Adipose tissue (tissue), 3 donors: ENCODE measurements around the gene HOXA7. TPM values are rescaled to one million over a fixed set of nuclear protein-coding genes. Genes with fewer than 3 reads are reported as not detected.

ENCODE experiments used
- H3K27ac ChIP-seq: one replicate; pipeline ENCODE4 v1.5.1; 2013; ENCODE audit warnings: low read depth, low read length
- WGBS, 3 donors: extraction: QIAGEN DNeasy Blood & Tissue Kit; methylation state at CpG; one replicate each; pipeline ENCODE4 v1.1.7; 2013; 5-methylcytosine and 5-hydroxymethylcytosine counted together
- polyA plus RNA-seq, 3 donors: library from polyadenylated mRNA; stranded (reverse); fragments of 200-250 nt; gene quantifications; one replicate each; pipeline ENCODE4 v1.2.3, GENCODE V29; 2013
- donor health status: healthy with polysubstance abuse.
- donor health status: Bipolar disorder and iron deficiency.
- donor health status: healthy.

The HOXA7 gene
- 10 to 100 TPM in 1 of 3 donors, 1 to 10 TPM in 2; 1.3 to 10.8 (median 5.2) TPM for polyA plus RNA-seq

GRCh38 chr7:27156508-27156898 lies at the start of gene HOXA7:
Gene HOXA7 (minus strand): TSS chr7:27156675. CDS start chr7:27156545, 130 bp downstream.
- no peak within 1 kb of the TSS for H3K27ac ChIP-seq
- 0 to 4% (median 1%) methylated on average over 33 of the region's 33 CpGs for WGBS, 3 donors

GRCh38 chr7:27205325-27206280 lies 49.1 kb upstream of the HOXA7 start:
- WGBS, 3 donors = 8 to 21% (median 10%) methylated on average over 52 of the region's 52 CpGs
- H3K27ac ChIP-seq = no peak overlapping the region

- 4 to 8% (median 5%) methylated on average over 41 of the region's 41 CpGs for WGBS, 3 donors
- no peak overlapping the region for H3K27ac ChIP-seq
These were observed 48.4 kb upstream of the HOXA7 start for GRCh38 chr7:27204851-27205322.

GRCh38 chr7:27203964-27204594 lies 47.6 kb upstream of the HOXA7 start:
- WGBS, 3 donors = 17 to 49% (median 20%) methylated on average over 4 of the region's 4 CpGs
- H3K27ac ChIP-seq = no peak overlapping the region

- 13 to 29% (median 20%) methylated on average over 10 of the region's 10 CpGs for WGBS, 3 donors
- no peak overlapping the region for H3K27ac ChIP-seq
These were observed 47.0 kb upstream of the HOXA7 start for GRCh38 chr7:27203365-27203953.

DNA sequence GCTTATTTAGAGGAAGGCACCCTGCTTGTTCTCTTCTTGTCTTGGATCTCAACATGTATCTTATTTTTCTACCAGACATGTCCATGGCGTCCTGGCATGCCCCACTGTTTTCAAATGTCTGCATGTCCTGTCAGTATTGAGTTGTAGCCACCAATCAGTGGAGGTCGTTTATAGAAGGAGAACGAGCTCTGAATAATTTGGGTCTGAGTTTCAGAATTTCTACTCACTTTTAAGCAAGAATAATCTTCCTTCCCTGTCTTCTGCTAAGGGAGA lies 46.3 kb upstream of the HOXA7 start:
- no peak overlapping the region for H3K27ac ChIP-seq
- 10 to 37% (median 15%) methylated on average over 3 of the region's 3 CpGs for WGBS, 3 donors

GRCh38 chr7:27202018-27202861 lies 45.8 kb upstream of the HOXA7 start:
- 8 to 33% (median 23%) methylated on average over 30 of the region's 30 CpGs for WGBS, 3 donors
- H3K27ac ChIP-seq = no peak overlapping the region

DNA sequence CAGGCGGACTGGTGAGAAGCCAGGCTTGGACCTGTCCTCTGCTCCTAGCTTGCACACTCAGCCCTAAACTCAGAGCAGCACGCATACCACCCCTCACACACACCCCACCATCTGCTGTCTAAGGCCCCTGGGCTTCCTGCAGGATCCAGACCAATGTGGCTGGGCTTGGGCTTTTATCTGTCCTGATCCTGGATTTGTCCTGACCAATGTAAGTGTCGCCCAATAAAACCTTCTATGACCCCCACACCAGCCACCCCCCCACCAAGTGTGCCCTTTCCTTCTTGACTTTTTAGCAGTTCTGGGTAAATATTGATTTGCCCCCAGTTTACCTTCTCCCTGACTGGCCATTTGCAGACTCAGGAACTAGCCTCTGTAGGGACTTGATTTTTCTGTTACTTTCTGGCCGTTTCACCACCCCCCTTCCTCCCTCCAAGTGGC lies 45.1 kb upstream of the HOXA7 start:
- H3K27ac ChIP-seq = no peak overlapping the region
- 13 to 38% (median 21%) methylated on average over 4 of the region's 4 CpGs for WGBS, 3 donors

GRCh38 chr7:27200761-27201579 lies 44.5 kb upstream of the HOXA7 start:
- 9 to 28% (median 13%) methylated on average over 14 of the region's 14 CpGs for WGBS, 3 donors

GRCh38 chr7:27199849-27200760 lies 43.6 kb upstream of the HOXA7 start, which contains the start of gene HOXA13:
Gene HOXA13 (minus strand): TSS chr7:27200091. CDS start chr7:27200077, 14 bp downstream.
- no peak within 1 kb of the TSS for H3K27ac ChIP-seq
- WGBS, 3 donors = 1 to 2% (median 1%) methylated on average over 69 to 97 of the region's 99 CpGs

More at GRCh38 chr7:27200761-27201579, 44.5 kb upstream of the HOXA7 start:
- no peak overlapping the region for H3K27ac ChIP-seq

GRCh38 chr7:27198871-27199801 lies 42.7 kb upstream of the HOXA7 start:
- WGBS, 3 donors = 3 to 4% (median 3%) methylated on average over 64 to 93 of the region's 93 CpGs
- no peak overlapping the region for H3K27ac ChIP-seq

DNA sequence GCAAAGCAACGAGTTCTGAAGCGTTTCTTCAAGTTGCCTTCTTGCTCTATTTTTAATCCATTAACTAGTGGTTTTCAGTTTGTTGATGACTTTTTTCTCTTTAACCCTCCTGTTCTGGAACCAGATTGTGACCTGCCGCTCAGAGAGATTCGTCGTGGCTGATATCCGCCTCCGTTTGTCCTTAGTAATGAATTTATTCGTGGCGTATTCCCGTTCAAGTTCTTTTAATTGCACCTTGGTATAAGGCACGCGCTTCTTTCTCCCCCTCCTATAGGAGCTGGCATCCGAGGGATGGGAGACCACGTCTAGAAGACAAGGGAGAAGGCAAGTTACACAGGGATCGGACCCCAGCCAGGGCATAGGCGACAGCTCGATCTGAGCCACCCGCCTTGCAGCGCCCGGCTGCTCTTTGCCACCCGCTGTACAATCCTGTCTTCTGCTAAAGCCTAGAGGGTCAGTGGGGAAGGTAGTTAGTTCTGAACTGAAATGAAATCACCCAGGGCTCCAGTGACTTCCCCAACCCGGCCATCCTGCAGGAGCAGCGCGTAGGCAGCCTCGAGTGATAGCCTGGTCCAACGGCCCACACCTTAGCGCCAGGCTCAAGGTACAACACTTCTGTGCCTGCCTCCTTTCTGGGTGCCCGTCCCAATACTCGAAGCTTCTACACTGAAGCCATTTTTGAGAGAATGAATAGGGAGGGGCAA lies 41.8 kb upstream of the HOXA7 start:
- no peak overlapping the region for H3K27ac ChIP-seq
- 12 to 34% (median 12%) methylated on average over 29 of the region's 29 CpGs for WGBS, 3 donors

DNA sequence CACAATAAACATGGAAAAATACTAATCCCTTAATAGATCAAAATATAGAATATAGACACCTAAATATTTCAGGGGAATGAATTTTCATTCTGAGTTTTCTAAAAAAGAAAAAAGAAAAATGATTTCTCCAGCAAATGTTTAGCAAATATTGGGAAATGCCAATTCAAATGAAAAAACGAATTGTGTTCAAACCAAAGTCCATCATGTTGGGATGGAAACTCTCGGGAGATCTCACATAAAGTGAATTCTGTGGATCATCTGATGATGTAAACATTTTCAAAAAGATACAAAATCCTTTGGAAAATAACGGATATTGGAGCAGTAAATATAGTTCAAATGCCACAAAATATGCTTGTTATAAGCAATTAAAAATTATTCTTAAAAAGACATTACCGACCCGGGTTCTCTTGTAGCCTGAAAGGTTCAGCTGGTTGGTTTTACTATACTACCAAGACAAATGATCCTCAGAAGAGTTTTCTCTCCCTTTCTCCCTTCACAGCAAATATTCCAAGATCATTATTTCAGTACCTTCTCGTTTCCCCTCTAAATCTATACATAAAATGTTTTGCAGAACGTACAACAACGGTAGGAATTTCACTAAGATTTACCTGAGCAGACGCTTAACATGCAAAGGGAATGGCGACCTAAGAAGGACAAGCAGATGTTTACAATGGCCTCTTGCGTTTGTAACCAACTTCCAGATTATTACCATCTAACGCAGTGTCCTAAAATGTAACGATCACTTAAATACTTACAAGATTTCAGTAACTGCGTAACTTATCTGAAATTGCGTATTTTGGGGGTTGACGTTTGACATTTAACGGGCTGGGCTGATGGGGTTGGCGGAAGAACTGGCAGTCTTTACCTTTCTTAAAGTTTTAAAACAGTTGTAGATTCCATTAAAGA lies 40.9 kb upstream of the HOXA7 start:
- 23 to 41% (median 23%) methylated on average over 18 of the region's 18 CpGs for WGBS, 3 donors
- H3K27ac ChIP-seq = no peak overlapping the region

DNA sequence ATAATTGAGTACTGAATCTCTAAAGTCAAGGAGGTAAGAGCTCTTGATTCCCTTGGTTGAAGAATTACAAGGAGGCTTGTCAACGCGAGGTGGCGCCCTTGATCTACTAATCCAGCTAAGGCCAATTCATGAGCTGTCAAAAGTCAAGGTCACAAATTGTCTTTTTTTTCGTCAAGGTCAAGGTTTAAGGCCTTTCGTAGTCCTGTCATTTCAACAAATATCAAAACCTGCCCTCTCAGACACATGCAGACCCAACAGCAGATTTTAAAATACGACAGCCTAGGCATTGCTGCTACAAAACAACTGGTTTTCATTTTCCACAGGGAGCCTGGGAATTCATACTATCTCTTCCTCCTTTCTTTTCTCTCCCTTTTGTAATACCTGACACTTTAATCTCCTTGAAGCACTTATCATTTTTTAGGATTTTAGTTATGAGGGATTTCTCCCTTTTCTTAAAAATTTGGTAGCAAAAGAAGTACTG lies 39.9 kb upstream of the HOXA7 start:
- 3 to 5% (median 4%) methylated on average over 6 of the region's 6 CpGs for WGBS, 3 donors
- H3K27ac ChIP-seq = no peak overlapping the region
